BLaER1 (cell line): ENCODE results near the gene CASP9.

Experiments used
- H3K27ac ChIP-seq: shearing (Covaris generic); formaldehyde crosslinking; 2 replicates; pipeline ENCODE4 v1.8.1; 2022
- H3K27me3 ChIP-seq: shearing (Covaris generic); formaldehyde crosslinking; 2 replicates; pipeline ENCODE4 v1.8.1; 2022
- H3K36me3 ChIP-seq: shearing (Covaris generic); formaldehyde crosslinking; 2 replicates; pipeline ENCODE4 v1.8.1; 2022
- H3K4me1 ChIP-seq: shearing (Covaris generic); formaldehyde crosslinking; 2 replicates; pipeline ENCODE4 v1.8.1; 2022
- H3K4me2 ChIP-seq: shearing (Covaris generic); formaldehyde crosslinking; 2 replicates; pipeline ENCODE4 v1.8.1; 2022
- H3K4me3 ChIP-seq: shearing (Covaris generic); formaldehyde crosslinking; 2 replicates; pipeline ENCODE4 v1.8.1; 2022
- H3K9ac ChIP-seq: shearing (Covaris generic); formaldehyde crosslinking; 2 replicates; pipeline ENCODE4 v1.8.1; 2022
- H3K9me3 ChIP-seq: shearing (Covaris generic); formaldehyde crosslinking; 2 replicates; pipeline ENCODE4 v1.8.1; 2022
- H4K20me1 ChIP-seq: shearing (Covaris generic); formaldehyde crosslinking; 2 replicates; pipeline ENCODE4 v1.8.1; 2022
- Cebpa-rat ChIP-seq: shearing (Covaris generic); IDR thresholded peaks from 2 replicates; pipeline ENCODE4 v1.8.1; 2022

CASP9 gene

GRCh38 chr1:15446212-15446611 is 77.8 kb downstream of the CASP9 start:
- H3K27me3 ChIP-seq = no peaks in the 10 kb centered on the region
- H3K36me3 ChIP-seq = no peaks in the 10 kb centered on the region
- H3K4me1 ChIP-seq = peaks cover 43% of the 10 kb centered on the region
- H3K9ac ChIP-seq = no peak overlapping the region
- H4K20me1 ChIP-seq = no peaks in the 10 kb centered on the region; the same call in 1 of the 2 replicates
- peak overlapping the region; percentile 77; the same call in 1 of the 2 replicates for H3K4me2 ChIP-seq
- H3K9me3 ChIP-seq = no peaks in the 10 kb centered on the region
- H3K27ac ChIP-seq = no peak overlapping the region
- H3K4me3 ChIP-seq = no peak overlapping the region
- TF ChIP-seq Cebpa-rat = no peak

- H3K4me1 ChIP-seq = peaks cover 43% of the 10 kb centered on the region
- H4K20me1 ChIP-seq = no peaks in the 10 kb centered on the region; the same call in 1 of the 2 replicates
- H3K27ac ChIP-seq = no peak overlapping the region
- H3K4me2 ChIP-seq = peak overlapping the region; percentile 77
- no peaks in the 10 kb centered on the region for H3K9me3 ChIP-seq
- TF ChIP-seq Cebpa-rat = no peak
- no peak overlapping the region for H3K9ac ChIP-seq
- no peak overlapping the region for H3K4me3 ChIP-seq
- no peaks in the 10 kb centered on the region for H3K27me3 ChIP-seq
- H3K36me3 ChIP-seq = no peaks in the 10 kb centered on the region
Observed at GRCh38 chr1:15445390-15446122, 78.5 kb downstream of the CASP9 start.

- no peaks in the 10 kb centered on the region; the same call in 1 of the 2 replicates for H4K20me1 ChIP-seq
- no peaks in the 10 kb centered on the region for H3K36me3 ChIP-seq
- H3K9me3 ChIP-seq = no peaks in the 10 kb centered on the region
- no peak overlapping the region for H3K4me3 ChIP-seq
- no peak for TF ChIP-seq Cebpa-rat
- H3K27ac ChIP-seq = no peak overlapping the region
- H3K4me1 ChIP-seq = peaks cover 42% of the 10 kb centered on the region
- H3K4me2 ChIP-seq = peak overlapping the region; percentile 77
- no peak overlapping the region for H3K9ac ChIP-seq
- no peaks in the 10 kb centered on the region for H3K27me3 ChIP-seq
Observed at GRCh38 chr1:15444468-15445389, 79.3 kb downstream of the CASP9 start.

- peaks cover 37% of the 10 kb centered on the region for H3K4me1 ChIP-seq
- H3K27ac ChIP-seq = no peak overlapping the region
- H3K9ac ChIP-seq = no peak overlapping the region
- H3K36me3 ChIP-seq = no peaks in the 10 kb centered on the region
- H3K4me3 ChIP-seq = no peak overlapping the region
- H3K4me2 ChIP-seq = peak overlapping the region; percentile 77; the same call in 1 of the 2 replicates
- no peak for TF ChIP-seq Cebpa-rat
- no peaks in the 10 kb centered on the region for H3K9me3 ChIP-seq
- no peaks in the 10 kb centered on the region; the same call in 1 of the 2 replicates for H4K20me1 ChIP-seq
- H3K27me3 ChIP-seq = no peaks in the 10 kb centered on the region
Observed at GRCh38 chr1:15443281-15443680, 80.7 kb downstream of the CASP9 start.

- Histone ChIP-seq H3K36me3 (no peaks in the 10 kb centered on the region), H3K4me3 (no peak overlapping the region), H3K4me2 (no peak overlapping the region), H4K20me1 (no peaks in the 10 kb centered on the region; the same call in 1 of the 2 replicates), H3K9me3 (no peaks in the 10 kb centered on the region), H3K4me1 (peaks cover 37% of the 10 kb centered on the region), H3K27ac (no peak overlapping the region), H3K27me3 (no peaks in the 10 kb centered on the region), H3K9ac (no peak overlapping the region)
- TF ChIP-seq Cebpa-rat = no peak
Observed at GRCh38 chr1:15442759-15443158, 81.3 kb downstream of the CASP9 start.

- no peak overlapping the region for H3K4me3 ChIP-seq
- no peaks in the 10 kb centered on the region for H3K36me3 ChIP-seq
- H3K9ac ChIP-seq = no peak overlapping the region
- TF ChIP-seq Cebpa-rat = no peak
- no peak overlapping the region for H3K27ac ChIP-seq
- H3K4me2 ChIP-seq = no peak overlapping the region
- H3K4me1 ChIP-seq = peaks cover 37% of the 10 kb centered on the region
- H4K20me1 ChIP-seq = no peaks in the 10 kb centered on the region; the same call in 1 of the 2 replicates
- H3K27me3 ChIP-seq = no peaks in the 10 kb centered on the region
- no peaks in the 10 kb centered on the region for H3K9me3 ChIP-seq
Observed at GRCh38 chr1:15442119-15442518, 81.9 kb downstream of the CASP9 start.
